ENCODE data around the gene DEFB124.
A peak's percentile ranks its signal among the peaks of the same experiment; 100 is the strongest.

Gene DEFB124

GRCh38 chr20:31494131-31494530 lies 19.2 kb upstream of the DEFB124 start:
- in situ Hi-C loops (cut with HindIII; ENCODE audit: low pct_ligation_motif_present, low sequenced_read_pairs) = no loop called here
- no peak for DNase-seq
- no peak overlapping the region for H3K4me3 ChIP-seq (ENCODE audit: low read depth, low read length)
- H3K36me3 ChIP-seq (replicated peaks) = no peaks in the 10 kb centered on the region
- TF ChIP-seq, protein P1, sequence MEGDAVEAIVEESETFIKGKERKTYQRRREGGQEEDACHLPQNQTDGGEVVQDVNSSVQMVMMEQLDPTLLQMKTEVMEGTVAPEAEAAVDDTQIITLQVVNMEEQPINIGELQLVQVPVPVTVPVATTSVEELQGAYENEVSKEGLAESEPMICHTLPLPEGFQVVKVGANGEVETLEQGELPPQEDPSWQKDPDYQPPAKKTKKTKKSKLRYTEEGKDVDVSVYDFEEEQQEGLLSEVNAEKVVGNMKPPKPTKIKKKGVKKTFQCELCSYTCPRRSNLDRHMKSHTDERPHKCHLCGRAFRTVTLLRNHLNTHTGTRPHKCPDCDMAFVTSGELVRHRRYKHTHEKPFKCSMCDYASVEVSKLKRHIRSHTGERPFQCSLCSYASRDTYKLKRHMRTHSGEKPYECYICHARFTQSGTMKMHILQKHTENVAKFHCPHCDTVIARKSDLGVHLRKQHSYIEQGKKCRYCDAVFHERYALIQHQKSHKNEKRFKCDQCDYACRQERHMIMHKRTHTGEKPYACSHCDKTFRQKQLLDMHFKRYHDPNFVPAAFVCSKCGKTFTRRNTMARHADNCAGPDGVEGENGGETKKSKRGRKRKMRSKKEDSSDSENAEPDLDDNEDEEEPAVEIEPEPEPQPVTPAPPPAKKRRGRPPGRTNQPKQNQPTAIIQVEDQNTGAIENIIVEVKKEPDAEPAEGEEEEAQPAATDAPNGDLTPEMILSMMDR (IDR thresholded peaks at IDR 0.05; ENCODE audit: low read depth, low read length, missing control alignments) = peak; percentile 62
- H3K27ac ChIP-seq = no peak overlapping the region
- no peaks in the 10 kb centered on the region for H3K27me3 ChIP-seq (replicated peaks)

- in situ Hi-C loops (cut with HindIII; ENCODE audit: low pct_ligation_motif_present, low sequenced_read_pairs) = no loop called here
- H3K36me3 ChIP-seq (replicated peaks) = no peaks in the 10 kb centered on the region
- no peak overlapping the region for H3K4me3 ChIP-seq (ENCODE audit: low read depth, low read length)
- no peak overlapping the region for H3K27ac ChIP-seq
- TF ChIP-seq, protein P1 (IDR thresholded peaks at IDR 0.05; ENCODE audit: low read depth, low read length, missing control alignments) = no peak
- H3K27me3 ChIP-seq (replicated peaks) = no peaks in the 10 kb centered on the region
- no peak for DNase-seq
Measured at GRCh38 chr20:31490752-31491151, 15.8 kb upstream of the DEFB124 start.

GRCh38 chr20:31489152-31489551 lies 14.2 kb upstream of the DEFB124 start:
- no peak overlapping the region for H3K4me3 ChIP-seq (ENCODE audit: low read depth, low read length)
- TF ChIP-seq, protein P1 (IDR thresholded peaks at IDR 0.05; ENCODE audit: low read depth, low read length, missing control alignments) = no peak

DNA sequence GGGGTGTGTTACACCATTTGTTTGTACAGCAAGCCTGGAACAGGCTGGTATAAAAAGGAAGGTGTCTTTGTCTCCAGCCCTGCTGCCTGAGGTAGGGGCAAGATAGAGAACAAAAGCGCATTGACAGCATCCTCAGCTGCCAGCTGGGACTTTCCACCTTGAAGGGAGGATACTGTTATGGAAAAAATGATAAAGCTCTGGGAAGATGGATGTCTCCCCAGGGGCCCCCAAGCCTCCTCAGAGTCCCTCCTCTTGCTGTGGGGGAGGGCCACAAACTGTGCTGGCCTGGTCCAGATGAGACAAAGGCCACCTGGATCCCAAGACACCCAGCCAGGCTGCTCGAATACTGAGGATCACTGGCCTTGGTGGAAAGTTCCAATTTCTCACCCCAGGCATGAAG lies 13.2 kb upstream of the DEFB124 start:
- TF ChIP-seq, protein P1 (IDR thresholded peaks at IDR 0.05; ENCODE audit: low read depth, low read length, missing control alignments) = no peak
- H3K36me3 ChIP-seq (replicated peaks) = no peaks in the 10 kb centered on the region
- no peak overlapping the region for H3K27ac ChIP-seq
- no peak for DNase-seq
- no peaks in the 10 kb centered on the region for H3K27me3 ChIP-seq (replicated peaks)
- no peak overlapping the region for H3K4me3 ChIP-seq (ENCODE audit: low read depth, low read length)
- in situ Hi-C loops (cut with HindIII; ENCODE audit: low pct_ligation_motif_present, low sequenced_read_pairs) = no loop called here

More at GRCh38 chr20:31489152-31489551, 14.2 kb upstream of the DEFB124 start:
- Histone ChIP-seq H3K27ac (no peak overlapping the region), H3K36me3 (replicated peaks) (no peaks in the 10 kb centered on the region), H3K27me3 (replicated peaks) (no peaks in the 10 kb centered on the region)
- no peak for DNase-seq
- in situ Hi-C loops (cut with HindIII; ENCODE audit: low pct_ligation_motif_present, low sequenced_read_pairs) = no loop called here

- H3K27me3 ChIP-seq (replicated peaks) = no peaks in the 10 kb centered on the region
- H3K27ac ChIP-seq = no peak overlapping the region
- in situ Hi-C loops (cut with HindIII; ENCODE audit: low pct_ligation_motif_present, low sequenced_read_pairs) = no loop called here
- TF ChIP-seq, protein P1 (IDR thresholded peaks at IDR 0.05; ENCODE audit: low read depth, low read length, missing control alignments) = no peak
- H3K4me3 ChIP-seq (ENCODE audit: low read depth, low read length) = peak overlapping the region; percentile 46
- DNase-seq = peak; percentile 28
- H3K36me3 ChIP-seq (replicated peaks) = no peaks in the 10 kb centered on the region
Measured at GRCh38 chr20:31485450-31486339, 10.8 kb upstream of the DEFB124 start.

Data from brain microvascular endothelial cell (primary cell).